Neutrophil (primary cell): Measurements from ENCODE around the gene GDPD2.

Source experiments
- H3K27ac ChIP-seq: fragments of 200-600 bp; sonication (generic); 2 replicates; pipeline ENCODE4 v1.5.1; 2016; ENCODE audit warnings: mild to moderate bottlenecking, moderate library complexity
- H3K27me3 ChIP-seq: fragments of 200-600 bp; sonication (generic); 2 replicates; pipeline ENCODE4 v1.6.0; 2016; ENCODE audit warnings: mild to moderate bottlenecking
- H3K36me3 ChIP-seq: fragments of 200-600 bp; sonication (generic); 2 replicates; pipeline ENCODE4 v1.5.1; 2017
- H3K4me1 ChIP-seq, 2 experiments: fragments of 200-600 bp in 1 of 2; sonication (generic) in 1 of 2; 1 replicate in 1 of 2; 2 replicates in 1 of 2; pipeline versions ENCODE4 v1.5.1 to v1.6.1; 2013 to 2016; ENCODE audit warnings: low read depth in 1 of 2, low read length in 1 of 2, mild to moderate bottlenecking in 1 of 2, moderate library complexity in 1 of 2; ENCODE audit not compliant: control insufficient read depth in 1 of 2, insufficient read depth in 1 of 2
- H3K4me3 ChIP-seq, 2 experiments: fragments of 200-600 bp in 1 of 2; sonication (generic) in 1 of 2; 1 replicate in 1 of 2; 2 replicates in 1 of 2; pipeline ENCODE4 v1.5.1; 2013 to 2016; ENCODE audit warnings: low read depth in 1 of 2, low read length in 1 of 2, mild to moderate bottlenecking in 1 of 2, moderate library complexity in 1 of 2
- H3K9me3 ChIP-seq: fragments of 200-600 bp; sonication (generic); 2 replicates; pipeline ENCODE4 v1.5.1; 2016
- TF ChIP-seq, protein P1 (sequence below): fragments of 200-600 bp; sonication (generic); IDR thresholded peaks from 2 replicates; pipeline ENCODE4 v1.5.1; 2016; ENCODE audit warnings: antibody characterized with exemption

GDPD2 gene

DNA sequence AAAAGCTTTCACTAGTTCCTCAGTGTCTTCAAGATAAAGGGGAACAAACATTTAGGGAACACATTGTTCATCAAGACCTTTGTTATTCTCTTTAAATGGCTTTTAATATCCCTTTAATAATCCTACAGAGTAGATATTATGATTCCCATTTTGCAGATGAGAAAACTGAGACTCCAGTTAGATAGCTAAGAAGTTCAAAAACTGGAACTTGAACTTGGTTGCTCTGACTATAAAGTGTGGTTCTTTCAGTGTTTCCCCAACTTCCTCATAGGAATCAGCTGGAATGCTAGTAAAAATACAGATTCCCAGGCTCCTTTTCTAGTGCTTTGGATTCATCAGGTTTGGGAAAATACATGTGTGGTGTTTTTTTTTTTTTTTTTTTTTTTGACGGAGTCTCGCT is 59.2 kb downstream of the GDPD2 start:
- Histone ChIP-seq H3K27ac (no peak overlapping the region), H3K27me3 (no peaks in the 10 kb centered on the region), H3K9me3 (no peaks in the 10 kb centered on the region), H3K4me1 (no peaks in the 10 kb centered on the region), H3K4me3 (no peak overlapping the region), H3K36me3 (no peaks in the 10 kb centered on the region)
- TF ChIP-seq, protein P1, sequence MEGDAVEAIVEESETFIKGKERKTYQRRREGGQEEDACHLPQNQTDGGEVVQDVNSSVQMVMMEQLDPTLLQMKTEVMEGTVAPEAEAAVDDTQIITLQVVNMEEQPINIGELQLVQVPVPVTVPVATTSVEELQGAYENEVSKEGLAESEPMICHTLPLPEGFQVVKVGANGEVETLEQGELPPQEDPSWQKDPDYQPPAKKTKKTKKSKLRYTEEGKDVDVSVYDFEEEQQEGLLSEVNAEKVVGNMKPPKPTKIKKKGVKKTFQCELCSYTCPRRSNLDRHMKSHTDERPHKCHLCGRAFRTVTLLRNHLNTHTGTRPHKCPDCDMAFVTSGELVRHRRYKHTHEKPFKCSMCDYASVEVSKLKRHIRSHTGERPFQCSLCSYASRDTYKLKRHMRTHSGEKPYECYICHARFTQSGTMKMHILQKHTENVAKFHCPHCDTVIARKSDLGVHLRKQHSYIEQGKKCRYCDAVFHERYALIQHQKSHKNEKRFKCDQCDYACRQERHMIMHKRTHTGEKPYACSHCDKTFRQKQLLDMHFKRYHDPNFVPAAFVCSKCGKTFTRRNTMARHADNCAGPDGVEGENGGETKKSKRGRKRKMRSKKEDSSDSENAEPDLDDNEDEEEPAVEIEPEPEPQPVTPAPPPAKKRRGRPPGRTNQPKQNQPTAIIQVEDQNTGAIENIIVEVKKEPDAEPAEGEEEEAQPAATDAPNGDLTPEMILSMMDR = no peak
